ENCODE results near the gene ADISSP.

- TF ChIP-seq CTCF (conservative IDR thresholded peaks at IDR 0.05 in 1 of 2, IDR thresholded peaks at IDR 0.05 in 1 of 2; ENCODE audit: extremely low read depth in 1 of 2, insufficient read depth in 1 of 2, low read depth in 1 of 2, low read length in 2 of 2) (no peak), EZH2 (IDR thresholded peaks at IDR 0.05; ENCODE audit: borderline replicate concordance, low read length) (no peak)
Observed at GRCh38 chr20:3753501-3754275, 13.9 kb downstream of the ADISSP start.

Data from mammary epithelial cell (primary cell).